Fibroblast of the conjunctiva (primary cell): Measurements from ENCODE around the gene P2RY8.
"Not testable (repeated sequence)": the region's sequence is repeated elsewhere in the genome, so short reads cannot be mapped to it uniquely, and the experiment has no call there.

Experiments used
- DNase-seq: peaks from one replicate; pipeline ENCODE4 v3.0.0-alpha.2; 2010; ENCODE audit warnings: low read depth

The P2RY8 gene

DNA sequence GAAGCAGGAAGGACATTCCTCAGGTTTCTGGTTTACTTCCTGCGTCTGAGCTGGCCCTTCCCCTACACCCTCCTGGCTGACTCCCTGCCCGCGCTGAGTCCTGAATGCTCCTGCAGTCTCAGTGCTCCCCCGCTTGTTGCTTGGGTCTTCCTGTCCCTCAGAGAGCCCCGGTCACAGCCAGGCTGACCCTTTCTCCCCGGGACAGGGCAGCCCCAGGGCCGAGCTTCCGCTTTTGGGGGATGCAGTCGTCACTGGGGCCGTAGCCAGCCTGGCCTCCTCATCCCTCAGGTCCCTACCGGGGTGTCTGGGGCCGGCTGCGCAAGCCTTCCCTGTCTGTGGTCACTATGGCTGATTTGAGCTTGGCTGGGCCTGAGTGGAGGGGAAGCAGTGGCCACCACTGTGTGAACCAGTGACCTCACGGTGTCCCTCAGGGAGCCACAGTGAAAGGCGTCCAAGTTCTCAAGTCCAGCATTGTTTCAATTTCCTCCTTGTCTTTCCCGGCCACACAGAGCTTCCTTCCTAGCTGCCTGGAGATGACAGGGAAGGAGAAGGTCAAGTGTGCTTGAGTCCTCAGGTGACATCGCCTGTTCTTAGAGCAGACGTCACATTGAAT is 50.1 kb downstream of the P2RY8 start:
- DNase-seq, result no peak

DNA sequence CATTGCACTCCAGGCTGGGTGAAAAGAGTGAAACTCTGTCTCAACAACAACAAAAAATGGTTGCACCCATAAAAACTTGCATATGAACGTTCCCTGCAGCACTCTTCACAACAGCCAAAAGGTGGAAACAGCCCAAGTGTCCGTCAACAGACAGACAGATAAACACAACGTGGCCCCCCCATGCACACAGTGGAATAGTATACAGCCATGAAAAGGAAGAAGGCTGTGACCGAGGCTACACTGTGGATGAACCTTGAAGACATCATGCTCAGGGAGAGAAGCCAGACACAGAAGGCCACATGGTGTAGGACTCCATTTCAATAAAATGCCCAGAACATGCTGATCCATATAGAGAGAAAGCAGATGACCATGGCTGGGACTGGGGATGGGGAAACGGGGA is 50.8 kb downstream of the P2RY8 start:
- no peak for DNase-seq

DNA sequence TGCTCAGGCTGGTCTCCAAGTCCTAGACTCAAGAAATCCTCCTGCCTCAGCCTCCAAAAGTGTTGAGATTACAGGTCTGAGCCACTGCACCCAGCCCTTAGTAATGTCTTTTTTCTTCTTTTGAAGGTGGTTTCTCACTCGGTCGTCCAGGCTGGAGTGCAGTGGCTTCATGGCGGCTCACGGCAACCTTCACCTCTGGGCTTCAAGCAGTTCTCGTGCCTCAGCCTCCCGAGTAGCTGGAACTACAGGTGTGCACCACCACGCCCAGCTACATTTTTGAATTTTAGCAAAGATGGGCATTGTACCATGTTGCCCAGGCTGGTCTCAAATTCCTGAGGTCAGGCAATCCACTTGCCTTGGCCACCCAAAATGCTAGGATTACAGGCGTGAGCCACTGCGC is 52.0 kb downstream of the P2RY8 start:
- DNase-seq, result no peak

DNA sequence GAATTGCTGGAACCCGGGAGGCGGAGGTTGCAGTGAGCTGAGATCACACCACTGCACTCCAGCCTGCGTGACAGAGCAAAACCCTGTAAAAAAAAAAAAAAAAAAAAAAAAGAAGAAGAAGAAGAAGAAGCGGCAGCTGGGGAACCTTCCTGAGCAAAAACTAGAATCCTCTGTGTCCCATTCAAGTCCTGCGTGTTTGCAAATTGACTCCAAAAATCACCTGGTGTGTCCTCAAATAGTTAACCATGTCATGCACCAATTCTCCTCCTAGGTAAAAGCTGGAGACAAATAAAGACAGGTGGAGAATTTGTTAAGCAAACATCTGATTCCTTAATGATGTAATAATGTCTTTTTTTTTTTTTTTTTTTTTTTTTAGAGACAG is 52.4 kb downstream of the P2RY8 start:
- DNase-seq, result no peak

DNA sequence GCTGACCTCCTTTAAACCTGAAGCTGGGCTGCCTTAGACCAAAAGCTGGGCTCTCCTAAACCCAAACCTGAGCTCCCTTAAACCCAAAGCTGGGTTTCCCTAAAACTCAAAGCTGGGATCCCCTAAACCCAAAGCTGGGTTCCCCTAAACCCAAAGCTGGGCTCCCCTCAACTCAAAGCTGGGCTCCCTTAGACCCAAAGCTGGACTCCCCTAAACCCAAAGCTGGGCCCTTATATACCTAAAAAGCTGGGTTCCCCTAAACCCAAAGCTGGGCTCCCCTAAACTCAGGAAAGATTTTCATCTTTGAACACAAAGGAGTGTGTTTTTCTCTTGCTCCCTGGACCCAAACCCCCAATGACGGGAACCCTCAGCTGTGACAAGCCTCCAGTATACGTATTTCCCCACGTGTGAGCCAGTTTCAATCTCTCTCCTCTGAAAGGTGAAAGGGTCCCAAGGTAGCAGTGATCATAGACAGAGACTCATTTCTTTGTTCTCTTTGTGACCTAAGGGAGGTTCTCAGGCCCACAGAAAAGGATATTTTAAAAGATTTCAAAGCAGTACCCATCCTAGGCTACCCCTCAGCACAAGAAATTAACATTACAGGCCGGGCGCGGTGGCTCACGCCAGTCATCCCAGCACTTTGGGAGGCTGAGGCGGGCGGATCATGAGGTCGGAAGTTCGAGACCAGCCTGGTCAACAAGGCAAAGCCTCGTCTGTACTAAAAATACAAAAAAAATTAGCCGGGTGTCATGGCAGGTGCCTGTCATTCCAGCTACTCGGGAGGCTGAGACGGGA is 52.9 kb downstream of the P2RY8 start:
- DNase-seq, result no peak

DNA sequence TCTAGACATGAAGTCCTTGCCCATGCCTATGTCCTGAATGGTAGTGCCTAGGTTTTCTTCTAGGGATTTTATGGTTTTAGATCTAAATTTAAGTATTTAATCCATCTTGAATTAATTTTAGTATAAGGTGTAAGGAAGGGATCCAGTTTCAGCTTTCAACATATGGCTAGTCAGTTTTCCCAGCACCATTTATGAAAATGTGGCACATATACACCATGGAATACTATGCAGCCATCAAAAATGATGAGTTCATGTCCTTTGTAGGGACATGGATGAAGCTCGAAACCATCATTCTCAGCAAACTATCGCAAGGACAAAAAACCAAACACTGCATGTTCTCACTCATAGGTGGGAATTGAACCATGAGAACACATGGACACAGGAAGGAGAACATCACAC is 54.5 kb downstream of the P2RY8 start:
- not testable (repeated sequence) for DNase-seq

DNA sequence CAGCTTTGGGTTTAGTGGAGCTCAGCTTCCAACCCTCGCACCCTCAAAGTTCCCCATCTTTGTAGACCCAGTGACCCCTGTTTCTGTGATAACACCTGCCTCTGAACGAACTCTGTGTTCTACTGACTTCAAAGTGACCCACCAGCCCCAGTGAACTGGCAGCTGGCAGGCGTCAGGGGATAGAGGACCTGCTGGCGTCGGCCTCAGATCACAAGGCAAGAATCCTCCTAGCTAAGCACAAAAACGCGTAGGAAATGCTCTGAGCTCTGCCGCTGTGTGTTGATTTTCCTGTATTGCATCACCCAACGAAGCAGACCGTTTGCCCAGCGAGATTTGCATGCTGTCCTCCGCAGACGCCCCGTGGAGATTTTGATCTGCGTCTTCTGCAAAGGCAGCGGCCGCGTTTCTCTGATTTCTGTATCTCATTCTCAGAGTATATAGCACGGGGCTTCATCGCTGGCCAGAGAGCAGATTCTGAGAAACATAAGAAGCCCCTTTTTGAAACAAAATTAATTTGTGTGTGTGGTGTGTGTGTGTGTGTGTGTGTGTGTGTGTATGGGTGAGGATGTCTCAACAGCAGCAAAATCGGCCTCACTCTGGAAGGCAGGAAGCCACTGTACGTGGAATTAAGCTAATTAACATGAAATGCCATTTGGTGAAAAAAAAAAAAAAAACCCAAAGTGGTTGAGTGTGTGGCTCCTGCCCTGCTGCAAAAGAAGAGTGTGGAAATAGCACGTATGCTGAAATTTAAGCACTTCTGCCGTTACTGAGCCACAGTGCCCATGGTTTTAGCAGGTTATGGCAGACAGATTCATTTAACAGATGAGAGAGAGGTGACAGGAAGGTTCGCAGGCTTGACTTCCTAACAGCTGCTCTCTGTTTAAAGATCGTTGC is 55.1 kb downstream of the P2RY8 start:
- peak; percentile 82 for DNase-seq

DNA sequence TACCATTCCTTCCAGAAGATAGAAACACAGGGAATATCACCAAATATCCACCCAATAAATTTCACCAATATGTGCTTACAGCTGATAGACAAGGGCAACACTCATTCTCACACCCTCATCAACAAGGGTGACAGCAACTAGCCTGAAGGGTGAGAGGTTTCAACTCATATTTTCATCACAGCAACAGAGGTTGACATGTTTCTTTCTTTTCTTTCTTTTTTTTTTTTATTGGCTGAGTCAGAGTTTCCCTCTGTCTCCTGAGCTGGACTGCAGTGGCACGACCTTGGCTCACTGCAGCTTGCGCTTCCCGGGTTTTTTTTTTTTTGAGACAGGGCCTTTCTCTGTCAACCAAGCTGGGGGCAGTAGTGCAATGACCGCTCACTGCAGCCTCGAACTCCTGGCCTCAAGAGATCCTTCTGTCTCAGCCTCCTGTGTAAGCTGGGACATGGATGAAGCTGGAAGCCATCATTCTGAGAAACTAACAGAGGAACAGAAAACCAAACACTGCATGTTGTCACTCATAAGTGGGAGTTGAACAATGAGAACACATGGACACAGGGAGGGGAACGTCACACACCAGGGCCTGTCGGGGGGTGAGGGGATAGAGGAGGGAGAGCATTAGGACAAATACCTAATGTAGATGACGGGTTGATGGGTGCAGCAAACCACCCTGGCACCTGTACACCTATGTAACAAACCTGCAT is 56.8 kb downstream of the P2RY8 start:
- no peak for DNase-seq

DNA sequence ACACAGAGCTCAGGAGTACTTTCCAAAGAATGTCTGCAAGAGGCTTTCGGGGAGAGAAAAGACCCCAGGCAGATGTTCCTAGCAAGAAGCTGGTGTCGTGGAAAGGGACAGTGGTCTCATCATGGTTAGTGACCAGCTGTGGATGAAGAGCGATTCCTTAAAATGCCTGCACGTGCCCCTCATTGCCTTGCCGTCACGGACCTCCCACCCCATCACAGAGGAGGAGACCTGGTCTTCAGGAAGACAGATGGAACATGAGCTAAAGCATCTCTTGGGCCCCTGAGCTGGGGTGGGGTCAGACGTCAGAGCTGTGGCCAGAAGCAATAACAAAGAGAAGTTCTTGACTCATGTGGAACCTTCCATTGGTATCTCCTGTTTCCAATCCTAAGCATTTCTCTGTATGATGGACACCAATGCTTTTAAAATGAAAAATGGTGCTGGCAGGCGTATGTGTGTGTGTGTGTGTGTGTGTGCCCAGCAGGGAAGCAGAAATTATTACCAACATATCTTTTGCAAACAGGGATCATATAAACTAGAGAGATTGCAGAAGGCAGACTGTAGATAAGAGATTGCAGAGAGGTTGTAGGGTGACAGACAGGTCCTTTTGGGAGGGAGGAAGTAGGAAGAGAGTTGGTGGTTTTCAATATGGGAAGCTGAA is 59.1 kb downstream of the P2RY8 start:
- no peak for DNase-seq

DNA sequence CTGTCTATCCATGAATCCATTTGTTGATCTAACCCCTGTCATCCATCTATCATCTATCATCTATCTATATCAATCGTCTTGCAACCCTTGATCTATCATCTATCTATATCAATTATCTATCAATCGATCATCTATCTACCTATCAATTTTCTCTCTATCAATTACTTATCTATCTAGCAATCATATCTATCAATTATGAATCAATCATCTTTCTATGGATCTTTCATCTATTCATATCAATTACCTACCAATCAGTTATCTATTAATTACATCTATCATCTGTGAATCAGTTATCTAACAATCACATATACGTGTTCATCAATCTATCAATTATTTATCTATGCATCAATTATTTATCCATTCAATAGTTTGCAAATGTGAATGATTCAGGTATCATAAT is 59.8 kb downstream of the P2RY8 start:
- DNase-seq, result no peak

DNA sequence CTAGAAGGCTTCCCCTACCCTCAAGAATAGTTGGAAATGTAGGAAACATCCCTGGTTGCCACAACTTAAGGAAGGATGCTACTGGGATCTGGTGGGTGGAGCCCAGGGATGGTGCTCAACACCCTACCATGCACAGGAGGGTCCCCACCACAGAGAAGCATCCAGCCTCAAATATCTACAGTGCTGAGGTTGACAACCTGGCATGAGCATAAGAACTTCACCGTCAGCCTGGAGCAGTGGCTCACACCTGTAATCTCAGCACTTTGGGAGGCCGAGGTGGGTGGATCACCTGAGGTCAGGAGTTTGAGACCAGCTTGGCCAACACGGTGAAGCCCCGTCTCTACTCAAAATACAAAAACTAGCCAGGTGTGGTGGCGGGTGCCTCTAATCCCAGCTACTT is 60.3 kb downstream of the P2RY8 start:
- no peak for DNase-seq

DNA sequence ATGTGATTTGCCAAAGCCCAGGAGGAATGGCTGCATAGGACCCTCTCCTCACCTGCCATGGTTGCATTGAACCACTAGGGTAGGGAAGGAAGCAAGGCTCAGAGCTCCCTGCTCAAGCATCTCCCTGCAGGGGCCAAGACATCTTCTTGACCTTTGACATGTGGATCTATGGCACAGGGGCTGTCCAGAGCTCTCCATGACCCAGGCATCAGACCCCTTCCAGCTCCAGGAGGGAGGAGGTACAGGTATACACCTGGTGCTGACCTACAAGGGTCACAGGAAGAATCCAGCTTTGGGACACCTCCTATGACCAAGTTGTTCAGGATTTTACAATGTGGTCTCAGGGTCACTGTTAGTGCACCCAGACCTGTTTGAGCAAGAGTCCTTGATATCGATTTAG is 61.1 kb downstream of the P2RY8 start:
- no peak for DNase-seq

DNA sequence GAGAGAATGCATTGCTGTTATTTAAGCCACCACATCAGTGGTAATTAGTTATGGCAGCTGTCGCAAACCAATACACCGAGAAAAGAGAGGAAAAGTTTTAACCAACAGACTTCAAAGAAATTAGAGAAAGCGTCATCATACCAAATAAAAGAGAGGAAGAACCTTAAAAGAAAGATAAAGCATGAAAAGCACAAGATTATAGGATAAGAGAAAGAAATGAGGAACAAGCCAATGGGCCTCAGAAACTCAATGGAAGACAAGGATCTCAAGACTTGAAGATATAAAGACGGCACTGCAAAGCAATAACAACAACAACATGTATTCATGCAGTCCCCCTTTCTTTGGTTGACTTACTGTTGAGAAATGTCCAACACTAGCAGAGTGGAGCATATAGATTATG is 61.5 kb downstream of the P2RY8 start:
- DNase-seq, result no peak

DNA sequence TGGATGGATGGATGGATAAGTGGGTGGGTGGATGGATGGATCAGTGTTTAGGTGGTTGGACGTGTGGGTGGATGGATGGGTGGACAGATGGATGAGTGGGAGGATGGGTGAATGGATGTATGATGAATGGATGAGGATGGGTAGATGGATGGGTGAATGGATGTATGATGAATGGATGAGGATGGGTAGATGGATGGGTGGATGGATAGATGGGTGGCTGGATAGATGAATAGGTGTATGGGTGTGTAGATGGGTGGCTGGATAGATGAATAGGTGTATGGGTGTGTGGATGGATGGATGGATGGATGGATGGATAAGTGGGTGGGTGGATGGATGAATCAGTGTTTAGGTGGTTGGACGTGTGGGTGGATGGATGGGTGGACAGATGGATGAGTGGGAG is 62.4 kb downstream of the P2RY8 start:
- not testable (repeated sequence) for DNase-seq

DNA sequence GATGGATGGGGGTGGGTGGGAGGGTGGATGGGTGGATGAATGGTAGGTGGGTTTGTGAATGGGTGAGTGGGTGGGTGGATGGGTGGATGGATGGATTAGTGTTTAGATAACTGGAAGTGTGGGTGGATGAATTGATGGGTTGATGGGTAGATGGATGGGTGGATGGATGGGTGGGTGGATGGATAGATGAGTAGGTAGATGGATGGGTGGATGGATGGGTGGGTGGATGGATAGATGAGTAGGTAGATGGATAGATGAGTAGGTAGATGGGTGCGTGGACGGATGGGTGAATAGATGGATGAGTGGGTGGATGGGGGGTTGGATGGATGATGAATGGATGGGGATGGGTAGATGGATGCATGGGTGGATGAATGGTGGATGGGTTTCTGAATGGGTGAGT is 64.0 kb downstream of the P2RY8 start:
- DNase-seq, result no peak

DNA sequence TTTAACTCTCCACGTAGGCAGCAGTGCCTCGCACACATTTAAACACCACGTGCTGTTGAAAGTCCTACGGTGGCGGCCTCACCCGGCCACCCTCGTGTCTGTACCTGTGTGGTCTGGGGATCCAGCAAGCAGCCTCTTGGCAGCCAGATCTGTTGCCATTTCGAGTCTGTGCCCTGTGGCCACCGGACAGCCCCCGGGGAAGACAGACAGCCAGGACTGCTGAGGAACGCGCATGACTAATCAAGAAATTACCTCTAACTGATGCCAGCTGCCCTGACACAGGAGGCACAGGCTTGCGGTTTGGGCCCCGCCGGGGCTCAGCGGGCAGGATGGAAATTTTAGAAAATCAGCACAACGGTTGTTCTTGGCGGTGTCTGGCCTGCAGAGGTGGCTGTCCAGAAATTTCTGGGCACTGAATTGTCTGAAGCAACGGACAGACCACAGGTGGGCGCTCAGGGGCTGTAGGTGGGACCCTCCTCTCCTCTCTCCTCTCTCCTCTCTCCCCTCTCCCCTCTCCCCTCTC is 68.7 kb downstream of the P2RY8 start:
- DNase-seq, result peak; percentile 18

DNA sequence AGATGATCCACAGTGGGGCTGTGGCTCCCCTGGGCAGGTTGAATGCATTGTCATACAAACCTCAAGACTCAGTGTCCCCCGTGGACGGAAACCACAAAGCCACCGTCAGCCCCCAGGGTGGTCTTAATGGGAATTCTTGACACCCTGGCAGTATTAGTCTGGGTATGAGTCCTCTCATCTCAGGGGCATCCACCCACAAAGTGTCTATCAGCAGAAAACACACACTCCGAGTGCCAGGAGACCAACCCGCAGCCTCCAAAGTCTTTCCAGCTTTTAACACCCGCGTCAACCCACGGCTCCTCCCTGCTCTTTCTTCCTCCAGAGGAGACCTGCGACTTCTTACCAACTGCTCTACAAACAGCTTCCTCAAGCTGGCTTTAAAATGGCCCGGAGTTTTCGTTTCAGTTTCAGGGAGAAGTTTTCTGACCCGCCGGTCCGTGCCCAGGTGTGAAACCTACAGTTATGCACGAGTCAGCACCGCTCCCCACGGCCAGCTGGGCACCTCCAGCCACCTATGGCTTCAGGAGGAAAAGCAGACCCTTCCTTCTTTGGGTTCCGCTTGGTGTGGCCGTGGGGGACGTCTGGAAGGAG is 69.9 kb downstream of the P2RY8 start:
- DNase-seq, result no peak

DNA sequence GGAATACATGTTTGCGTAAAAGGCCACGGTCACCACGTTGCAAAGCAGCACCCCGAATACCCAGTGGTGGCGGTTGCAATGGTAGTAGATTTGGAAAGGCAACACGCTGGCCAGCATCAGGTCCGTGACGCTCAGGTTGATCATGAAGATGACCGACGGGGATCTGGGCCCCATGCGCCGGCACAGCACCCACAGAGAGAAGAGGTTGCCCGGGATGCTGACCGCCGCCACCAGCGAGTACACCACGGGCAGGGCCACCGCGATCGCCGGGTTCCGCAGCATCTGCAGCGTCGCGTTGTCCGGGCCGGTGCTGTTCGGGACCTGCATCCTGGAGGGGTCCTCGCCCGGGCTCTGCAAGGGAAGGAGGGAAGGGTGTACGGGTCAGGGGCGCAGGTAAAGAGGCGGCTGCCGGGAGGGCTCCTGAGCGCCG is 70.7 kb downstream of the P2RY8 start:
- no peak for DNase-seq

DNA sequence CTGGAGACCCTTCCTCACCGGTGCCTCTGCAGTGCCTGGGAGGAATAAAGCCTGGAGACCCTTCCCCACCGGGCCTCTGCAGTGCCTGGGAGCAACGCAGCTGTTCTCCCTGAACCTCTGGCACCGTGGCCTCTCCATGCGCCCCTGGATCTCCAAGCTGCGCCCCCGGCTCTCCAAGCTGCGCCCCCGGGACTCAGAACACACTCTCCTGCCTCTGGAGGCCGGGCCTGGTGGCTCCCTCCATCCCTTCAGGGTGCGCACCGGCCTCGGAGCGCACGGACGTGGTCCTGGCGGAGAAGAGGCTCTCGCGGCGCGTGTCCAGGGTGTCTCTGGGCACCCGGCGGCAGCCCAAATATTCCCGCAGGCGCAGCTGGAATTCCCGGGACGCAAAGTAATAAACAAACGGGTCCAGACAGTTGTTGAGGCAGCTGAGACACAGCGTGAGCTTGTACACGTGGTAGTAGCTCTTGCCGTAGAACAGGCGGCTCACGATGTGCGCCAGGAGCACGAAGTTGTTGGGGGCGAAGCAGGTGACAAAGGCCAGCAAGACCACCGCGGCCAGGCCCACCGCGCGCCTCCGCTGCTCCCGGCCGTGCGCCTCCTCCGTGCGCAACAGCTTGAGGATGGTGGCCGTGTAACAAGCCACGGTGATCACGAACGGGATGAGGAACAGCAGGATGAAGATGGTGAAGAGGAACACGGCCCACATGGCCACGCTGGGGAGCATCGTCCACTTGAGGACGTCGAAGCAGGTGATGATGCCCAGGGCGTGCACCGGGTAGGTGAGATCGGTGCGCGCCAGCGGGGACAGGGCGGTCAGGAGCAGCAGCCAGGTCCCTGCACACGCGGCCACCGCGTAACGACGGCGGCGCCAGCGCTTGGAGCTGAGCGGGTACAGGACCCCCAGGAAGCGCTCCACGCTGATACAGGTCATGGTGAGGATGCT is 71.4 kb downstream of the P2RY8 start:
- DNase-seq, result no peak

DNA sequence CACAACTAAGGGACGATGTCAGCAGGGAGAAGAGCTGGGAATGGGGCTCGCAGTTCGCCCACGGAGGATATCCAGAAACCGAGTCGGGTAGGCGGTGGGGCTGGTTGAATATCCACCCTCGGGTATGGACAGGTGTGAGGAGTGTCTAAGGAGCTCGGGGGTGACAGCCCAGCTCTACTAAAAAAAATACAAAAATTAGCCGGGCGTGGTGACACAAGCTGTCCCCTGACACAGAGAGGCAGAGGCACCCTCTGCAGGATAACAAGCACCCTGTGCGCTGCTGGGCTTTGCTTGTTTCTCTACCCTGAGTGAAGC is 72.1 kb downstream of the P2RY8 start:
- DNase-seq, result no peak
